Thoracic aorta (tissue), 2 donors: ENCODE measurements around the gene FLG2. TPM values are rescaled to one million over a fixed set of nuclear protein-coding genes. Genes with fewer than 3 reads are reported as not detected.

ENCODE experiments used
- ATAC-seq: fragments of 150-250 bp; one replicate; pipeline ENCODE4 v1.8.0; 2017; ENCODE audit warnings: low read depth; ENCODE audit not compliant: insufficient number of reproducible peaks, low FRiP score
- DNase-seq: peaks from one replicate; pipeline ENCODE4 v3.0.0-alpha.2; 2020; ENCODE audit warnings: low spot score
- H3K27ac ChIP-seq, 2 donors: fragments of 200-600 bp; sonication (generic); 1 replicate in 1 of 2; 2 replicates in 1 of 2; pipeline ENCODE4 v1.5.1; 2016; ENCODE audit warnings: mild to moderate bottlenecking in 2 of 2, moderate library complexity in 2 of 2
- H3K27me3 ChIP-seq: fragments of 200-600 bp; sonication (generic); replicated peaks from 2 replicates; pipeline ENCODE4 v1.6.0; 2016; ENCODE audit warnings: mild to moderate bottlenecking; ENCODE audit not compliant: insufficient read depth
- H3K36me3 ChIP-seq: fragments of 200-600 bp; sonication (generic); one replicate; pipeline ENCODE4 v1.5.1; 2016
- H3K4me1 ChIP-seq, 2 donors: fragments of 200-600 bp; sonication (generic); 1 replicate in 1 of 2; 2 replicates in 1 of 2; pipeline versions ENCODE4 v1.5.1 to v1.6.0; 2016; ENCODE audit warnings: low read depth in 2 of 2, mild to moderate bottlenecking in 1 of 2; ENCODE audit not compliant: control insufficient read depth in 1 of 2
- H3K4me3 ChIP-seq: fragments of 200-600 bp; sonication (generic); 2 replicates; pipeline ENCODE4 v1.5.1; 2016; ENCODE audit warnings: mild to moderate bottlenecking
- H3K9me3 ChIP-seq: fragments of 200-600 bp; sonication (generic); 2 replicates; pipeline ENCODE4 v1.5.1; 2016
- CTCF ChIP-seq: fragments of 200-600 bp; sonication (generic); IDR thresholded peaks from one replicate; pipeline ENCODE4 v1.5.1; 2019; ENCODE audit warnings: antibody characterized with exemption
- total RNA-seq, 2 donors: library from RNA; depleted of rRNA; stranded (reverse); fragments of >200 nt; gene quantifications; one replicate each; pipeline versions ENCODE4 v1.1.0 to v1.2.3, GENCODE V29; 2016

Gene FLG2
- total RNA-seq, 2 donors from 2014 or later: 2.6 TPM; not detected in 1

- Histone ChIP-seq H3K4me1 (no peaks in the 10 kb centered on the region), H3K4me3 (no peak overlapping the region), H3K9me3 (peaks cover 16% of the 10 kb centered on the region), H3K27ac (no peak overlapping the region), H3K36me3 (no peaks in the 10 kb centered on the region), H3K27me3 (no peaks in the 10 kb centered on the region)
- no peak for TF ChIP-seq CTCF
- no peak for DNase-seq
- no peak for ATAC-seq
Observed at GRCh38 chr1:152372672-152373071, 12.9 kb upstream of the FLG2 start.

GRCh38 chr1:152367436-152367835 is 7.6 kb upstream of the FLG2 start:
- Histone ChIP-seq H3K27me3 (no peaks in the 10 kb centered on the region), H3K36me3 (no peaks in the 10 kb centered on the region), H3K9me3 (peaks cover 16% of the 10 kb centered on the region), H3K4me3 (no peak overlapping the region), H3K27ac (no peak overlapping the region), H3K4me1 (no peaks in the 10 kb centered on the region)
- DNase-seq (no peak), ATAC-seq (no peak)
- no peak for TF ChIP-seq CTCF

- no peak for DNase-seq
- no peak for ATAC-seq
Observed at GRCh38 chr1:152356736-152357135, 3.1 kb downstream of the FLG2 start.

GRCh38 chr1:152349611-152350010 is 10.2 kb downstream of the FLG2 start:
- Histone ChIP-seq H3K4me1 (no peaks in the 10 kb centered on the region), H3K36me3 (no peaks in the 10 kb centered on the region), H3K9me3 (no peaks in the 10 kb centered on the region), H3K27ac (no peak overlapping the region), H3K27me3 (no peaks in the 10 kb centered on the region), H3K4me3 (no peak overlapping the region)
- no peak for ATAC-seq
- TF ChIP-seq CTCF: no peak
- DNase-seq: no peak

More at GRCh38 chr1:152356736-152357135, 3.1 kb downstream of the FLG2 start:
- no peak for TF ChIP-seq CTCF
- H3K4me3 ChIP-seq: no peak overlapping the region
- no peaks in the 10 kb centered on the region for H3K4me1 ChIP-seq
- H3K9me3 ChIP-seq: no peaks in the 10 kb centered on the region
- H3K27ac ChIP-seq: no peak overlapping the region
- no peaks in the 10 kb centered on the region for H3K27me3 ChIP-seq
- H3K36me3 ChIP-seq: no peaks in the 10 kb centered on the region

- no peaks in the 10 kb centered on the region for H3K27me3 ChIP-seq
Observed at GRCh38 chr1:152348447-152348846, 11.4 kb downstream of the FLG2 start.

More at GRCh38 chr1:152348447-152348846, 11.4 kb downstream of the FLG2 start:
- DNase-seq: no peak
- no peak overlapping the region for H3K27ac ChIP-seq
- H3K4me1 ChIP-seq: no peaks in the 10 kb centered on the region
- no peak overlapping the region for H3K4me3 ChIP-seq
- no peak for TF ChIP-seq CTCF
- no peaks in the 10 kb centered on the region for H3K36me3 ChIP-seq
- ATAC-seq: no peak
- H3K9me3 ChIP-seq: no peaks in the 10 kb centered on the region
